Loucy (cell line): ENCODE measurements around the gene SLC25A21.

Experiments used
- EZH2phosphoT487 ChIP-seq: fragments of 200-600 bp; IDR thresholded peaks from 2 replicates; pipeline ENCODE4 v1.6.1; 2018; ENCODE audit warnings: antibody characterized with exemption, mild to moderate bottlenecking, moderate library complexity, borderline replicate concordance
- TF ChIP-seq, protein P1 (sequence below): fragments of 200-600 bp; sonication (generic); conservative IDR thresholded peaks from 2 replicates; pipeline ENCODE4 v1.5.1; 2014; ENCODE audit warnings: mild to moderate bottlenecking, antibody characterized with exemption, low read length

- TF ChIP-seq, protein P1, sequence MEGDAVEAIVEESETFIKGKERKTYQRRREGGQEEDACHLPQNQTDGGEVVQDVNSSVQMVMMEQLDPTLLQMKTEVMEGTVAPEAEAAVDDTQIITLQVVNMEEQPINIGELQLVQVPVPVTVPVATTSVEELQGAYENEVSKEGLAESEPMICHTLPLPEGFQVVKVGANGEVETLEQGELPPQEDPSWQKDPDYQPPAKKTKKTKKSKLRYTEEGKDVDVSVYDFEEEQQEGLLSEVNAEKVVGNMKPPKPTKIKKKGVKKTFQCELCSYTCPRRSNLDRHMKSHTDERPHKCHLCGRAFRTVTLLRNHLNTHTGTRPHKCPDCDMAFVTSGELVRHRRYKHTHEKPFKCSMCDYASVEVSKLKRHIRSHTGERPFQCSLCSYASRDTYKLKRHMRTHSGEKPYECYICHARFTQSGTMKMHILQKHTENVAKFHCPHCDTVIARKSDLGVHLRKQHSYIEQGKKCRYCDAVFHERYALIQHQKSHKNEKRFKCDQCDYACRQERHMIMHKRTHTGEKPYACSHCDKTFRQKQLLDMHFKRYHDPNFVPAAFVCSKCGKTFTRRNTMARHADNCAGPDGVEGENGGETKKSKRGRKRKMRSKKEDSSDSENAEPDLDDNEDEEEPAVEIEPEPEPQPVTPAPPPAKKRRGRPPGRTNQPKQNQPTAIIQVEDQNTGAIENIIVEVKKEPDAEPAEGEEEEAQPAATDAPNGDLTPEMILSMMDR, result no peak
- no peak for TF ChIP-seq EZH2phosphoT487
Observed at GRCh38 chr14:37046815-37047214, 125.6 kb downstream of the SLC25A21 start.
